Endothelial cell of umbilical vein (primary cell): Measurements from ENCODE around the gene ACAP2. TPM values are rescaled to one million over a fixed set of nuclear protein-coding genes. Genes with fewer than 3 reads are reported as not detected.
"Not testable (repeated sequence)": the region's sequence is repeated elsewhere in the genome, so short reads cannot be mapped to it uniquely, and the experiment has no call there.

ENCODE experiments used
- BruUV-seq: library from RNA; stranded (reverse); fragments of 400-500 nt; replicated peaks from 2 replicates; lab custom pipeline; 2021; lab: Mats Ljungman, UMichigan
- CTCF ChIA-PET: fragments of 300-600, 350-600 bp; sonication (Branson Sonifier 250); formaldehyde crosslinking; loops from one replicate; lab custom pipeline; 2021; ENCODE audit warnings: antibody characterized with exemption, inconsistent platforms; lab: Charles Lee
- POLR2A ChIA-PET: fragments of 300-600, 350-600 bp; sonication (Branson Sonifier 250); formaldehyde crosslinking; loops from one replicate; lab custom pipeline; 2021; ENCODE audit warnings: antibody characterized with exemption, inconsistent platforms; lab: Charles Lee
- DNase-seq: peaks from one replicate; pipeline ENCODE4 v3.0.0-alpha.2; 2011; ENCODE audit warnings: low read depth, low spot score
- FAIRE-seq: peaks from 2 replicates; lab custom pipeline; 2011; peaks lifted over from hg19 to GRCh38; lab: Jason Lieb, UNC
- H2AFZ ChIP-seq: 2 replicates; pipeline ENCODE4 v1.6.0; 2012; ENCODE audit warnings: low read depth, low read length, control low read depth, inconsistent platforms
- H3K27ac ChIP-seq: 2 replicates; pipeline ENCODE4 v1.5.1; 2011; ENCODE audit warnings: low read depth, mild to moderate bottlenecking, control low read depth, low read length, moderate library complexity; ENCODE audit not compliant: insufficient read depth
- H3K27me3 ChIP-seq, 2 experiments: 2 replicates each; pipeline versions ENCODE4 v1.6.0 to v1.6.1; 2011; ENCODE audit warnings: low read length in 2 of 2, mixed read lengths in 1 of 2; ENCODE audit not compliant: control insufficient read depth in 2 of 2, insufficient read depth in 2 of 2
- H3K36me3 ChIP-seq, 2 experiments: 2 replicates in 1 of 2; 3 replicates in 1 of 2; pipeline ENCODE4 v1.5.1; 2011; ENCODE audit warnings: low read length in 2 of 2, mild to moderate bottlenecking in 1 of 2, moderate library complexity in 1 of 2; ENCODE audit not compliant: control insufficient read depth in 2 of 2, insufficient read depth in 2 of 2; ENCODE audit errors: extremely low read depth in 1 of 2
- H3K4me1 ChIP-seq: 3 replicates; pipeline ENCODE4 v1.5.1; 2011; ENCODE audit warnings: mild to moderate bottlenecking, low read length; ENCODE audit not compliant: control insufficient read depth, insufficient read depth; ENCODE audit errors: extremely low read depth
- H3K4me2 ChIP-seq: 2 replicates; pipeline ENCODE4 v1.6.1; 2011; ENCODE audit warnings: low read length, control low read depth, mixed read lengths; ENCODE audit not compliant: insufficient read depth
- H3K4me3 ChIP-seq, 3 experiments: fragments of 200-600 bp in 1 of 3; sonication (generic), shearing (Covaris generic) in 1 of 3; replicated peaks in 1 of 3; 2 replicates each; pipeline ENCODE4 v1.5.1; 2011 to 2016; ENCODE audit warnings: control low read depth in 3 of 3, low read length in 3 of 3, mild to moderate bottlenecking in 2 of 3, inconsistent platforms in 1 of 3, low read depth in 1 of 3, moderate library complexity in 1 of 3; ENCODE audit not compliant: insufficient read depth in 1 of 3
- H3K79me2 ChIP-seq: 2 replicates; pipeline ENCODE4 v1.6.0; 2012; ENCODE audit warnings: low read length, inconsistent platforms; ENCODE audit not compliant: control insufficient read depth, insufficient read depth
- H3K9ac ChIP-seq: replicated peaks from 2 replicates; pipeline ENCODE3; 2011; ENCODE audit warnings: low read length, control low read depth; ENCODE audit not compliant: insufficient read depth; ENCODE audit errors: extremely low read depth
- H3K9me1 ChIP-seq: replicated peaks from 3 replicates; pipeline ENCODE4 v1.6.0; 2011; ENCODE audit warnings: mild to moderate bottlenecking, low read length; ENCODE audit not compliant: control insufficient read depth, insufficient read depth; ENCODE audit errors: extremely low read depth
- H3K9me3 ChIP-seq: replicated peaks from 2 replicates; pipeline ENCODE4 v1.5.1; 2012; ENCODE audit warnings: low read length, inconsistent platforms; ENCODE audit not compliant: control insufficient read depth, insufficient read depth
- H4K20me1 ChIP-seq: replicated peaks from 2 replicates; pipeline ENCODE3; 2011; ENCODE audit warnings: mild to moderate bottlenecking, low read length; ENCODE audit not compliant: control insufficient read depth, insufficient read depth; ENCODE audit errors: extremely low read depth
- CTCF ChIP-seq, 2 donors: IDR thresholded peaks; 1 replicate in 1 of 2; 2 replicates in 1 of 2; pipeline ENCODE4 v1.5.1; 2011; ENCODE audit warnings: low read length in 2 of 2, mild to moderate bottlenecking in 2 of 2, moderate library complexity in 2 of 2, control low read depth in 1 of 2, inconsistent platforms in 1 of 2, low read depth in 1 of 2; ENCODE audit not compliant: insufficient read depth in 1 of 2; ENCODE audit errors: extremely low read depth in 1 of 2
- EZH2 ChIP-seq: IDR thresholded peaks from 2 replicates; pipeline ENCODE4 v1.6.1; 2012; ENCODE audit warnings: borderline replicate concordance, low read depth, mild to moderate bottlenecking, moderate library complexity, low read length, inconsistent platforms; ENCODE audit not compliant: severe bottlenecking
- FOS ChIP-seq: IDR thresholded peaks from 2 replicates; pipeline ENCODE4 v1.6.1; 2011; ENCODE audit warnings: mild to moderate bottlenecking, low read length, moderate library complexity, borderline replicate concordance; ENCODE audit not compliant: insufficient read depth
- POLR2A ChIP-seq: IDR thresholded peaks from 2 replicates; pipeline ENCODE4 v1.6.1; 2012; ENCODE audit warnings: low read depth, mild to moderate bottlenecking, control low read depth, low read length
- POLR2AphosphoS5 ChIP-seq: IDR thresholded peaks from 2 replicates; pipeline ENCODE4 v1.6.1; 2012; ENCODE audit warnings: low read depth, mild to moderate bottlenecking, control low read depth, low read length, moderate library complexity; ENCODE audit not compliant: insufficient read depth
- dilution Hi-C: fragments of 300-500 bp; cut with MboI; formaldehyde crosslinking; loops from one replicate; pipeline ENCODE4 v1.15.0; 2019; ENCODE audit warnings: low sequenced_read_pairs; ENCODE audit not compliant: extremely low pct_ligation_motif_present
- intact Hi-C: fragments of 100-400 bp; cut with micrococcal nuclease; formaldehyde crosslinking; loops from one replicate; pipeline ENCODE4 v1.10.0; 2022
- polyA plus RNA-seq, 4 experiments: library from polyadenylated mRNA; depleted of rRNA in 3 of 4; stranded (reverse) in 3 of 4; unstranded in 1 of 4; fragments of >200 nt; gene quantifications; 2 replicates each; pipeline versions ENCODE4 v1.2.1 to v1.2.3, GENCODE V29; 2011 to 2012; ENCODE audit warnings: missing spikeins in 1 of 4
- total RNA-seq: library from RNA; stranded (reverse); gene quantifications from 2 replicates; pipeline ENCODE4 v1.2.3, GENCODE V29; 2021

The ACAP2 gene
- total and polyA plus RNA-seq, 2 donors (not counting 3 experiments of a cell fraction or from before 2014, with no cell fraction given) = 13.6 to 36.9 TPM

DNA sequence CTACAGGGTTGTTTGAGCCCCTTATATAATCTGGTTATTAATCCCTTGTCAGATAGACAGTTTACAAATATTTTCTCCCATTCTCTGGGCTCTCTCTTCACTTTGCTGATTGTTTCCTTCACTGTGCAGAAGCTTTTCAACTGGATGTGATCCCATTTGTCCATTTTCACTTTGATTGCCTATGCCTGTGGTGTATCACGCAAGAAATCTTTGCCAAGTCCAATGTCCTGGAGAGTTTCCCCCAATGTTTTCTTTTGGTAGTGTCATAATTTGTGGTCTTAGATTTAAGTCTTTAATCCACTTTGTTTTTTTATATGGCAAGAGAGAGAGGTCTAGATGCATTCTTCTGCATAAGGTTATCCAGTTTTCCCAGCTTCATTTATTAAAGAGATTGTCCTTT is 212.6 kb downstream of the ACAP2 start:
- CTCF ChIA-PET = interaction anchor here (0.9 kb wide), 1 partner anchor 35 kb away, joined by 3 read pairs; no protein-coding TSS in a partner anchor
- Histone ChIP-seq H3K79me2 (no peaks in the 10 kb centered on the region), H3K36me3 (peaks cover 0 to 2% of the 10 kb centered on the region in 2 experiments), H3K9me1 (no peaks in the 10 kb centered on the region), H3K4me2 (no peak overlapping the region), H2AFZ (no peak overlapping the region), H3K9ac (no peak overlapping the region), H3K9me3 (no peaks in the 10 kb centered on the region), H3K4me1 (no peaks in the 10 kb centered on the region), H3K4me3 (no peak overlapping the region), H3K27ac (no peak overlapping the region), H3K27me3 (no peaks in the 10 kb centered on the region), H4K20me1 (no peaks in the 10 kb centered on the region)
- dilution Hi-C loops (no loop called here), intact Hi-C loops (no loop called here)
- FAIRE-seq (no peak), DNase-seq (no peak)
- no TSS peak for BruUV-seq
- POLR2A ChIA-PET = no interaction called here
- TF ChIP-seq FOS (no peak), POLR2AphosphoS5 (no peak), EZH2 (no peak), CTCF (IDR thresholded peaks at IDR 0.05; ENCODE audit: extremely low read depth in 1 of 2, insufficient read depth in 1 of 2, low read depth in 1 of 2, low read length in 2 of 2) (no peak), POLR2A (no peak)

DNA sequence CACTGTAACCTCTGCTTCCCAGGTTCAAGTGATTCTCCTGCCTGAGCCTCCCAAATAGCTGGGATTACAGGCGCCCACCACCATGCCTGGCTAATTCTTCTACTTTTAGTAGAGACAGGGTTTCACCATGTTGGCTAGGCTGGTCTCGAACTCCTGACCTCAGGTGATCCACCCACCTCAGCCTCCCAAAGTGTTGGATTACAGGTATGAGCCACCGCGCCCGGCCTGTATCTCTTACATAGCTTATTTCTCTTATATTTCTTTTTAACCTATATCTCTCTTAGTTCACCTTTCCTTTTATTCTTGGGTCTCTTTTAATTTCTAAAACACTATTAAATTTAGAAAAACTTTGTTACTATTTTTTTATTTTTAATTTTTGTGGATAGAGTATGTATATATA is 213.9 kb downstream of the ACAP2 start:
- intact Hi-C loops, POLR2A ChIA-PET, H4K20me1 ChIP-seq, DNase-seq, H3K9me3 ChIP-seq, H3K79me2 ChIP-seq, H3K27me3 ChIP-seq, H2AFZ ChIP-seq, CTCF ChIA-PET, H3K4me2 ChIP-seq, H3K9ac ChIP-seq, dilution Hi-C loops, H3K9me1 ChIP-seq, H3K36me3 ChIP-seq, BruUV-seq, H3K27ac ChIP-seq, FAIRE-seq, H3K4me3 ChIP-seq: not testable (repeated sequence)
- peaks cover 10% of the 10 kb centered on the region for H3K4me1 ChIP-seq
